Measurements from ENCODE around the gene ZFAND2A. TPM values are rescaled to one million over a fixed set of nuclear protein-coding genes. Genes with fewer than 3 reads are reported as not detected.

The ZFAND2A gene
- total and polyA plus RNA-seq, 2 donors from 2014 or later, result 21.9 to 27.6 TPM

GRCh38 chr7:1142051-1142635 lies 17.9 kb downstream of the ZFAND2A start:
- H3K36me3 ChIP-seq (ENCODE audit: control insufficient read depth in 2 of 3, insufficient read depth in 3 of 3, low read length in 3 of 3), result no peaks in the 10 kb centered on the region
- TF ChIP-seq CTCF (IDR thresholded peaks at IDR 0.05; ENCODE audit: borderline replicate concordance, extremely low read depth, insufficient read depth), result no peak
- H3K27me3 ChIP-seq (ENCODE audit: control insufficient read depth, insufficient read depth, low read length), result no peaks in the 10 kb centered on the region
- no peak overlapping the region for H3K4me3 ChIP-seq (ENCODE audit: low read length in 3 of 3)
- no peak for FAIRE-seq
- no peak overlapping the region for H3K27ac ChIP-seq (ENCODE audit: low read depth in 2 of 2, low read length in 2 of 2)
- DNase-seq, result peak in 1 of 5 donors; percentile 22
- no peaks in the 10 kb centered on the region for H3K9me3 ChIP-seq (ENCODE audit: control insufficient read depth in 2 of 3, insufficient read depth in 1 of 3, low read length in 3 of 3)
- intact Hi-C loops (cut with DNase I), result no loop called here
- peaks cover 0 to 3% (median 0%) of the 10 kb centered on the region in 3 donors for H3K4me1 ChIP-seq (ENCODE audit: control insufficient read depth in 2 of 3, insufficient read depth in 2 of 3, low read depth in 1 of 3, low read length in 3 of 3)
- H3K9ac ChIP-seq (ENCODE audit: low read length in 3 of 3), result no peak overlapping the region

GRCh38 chr7:1141651-1142050 lies 18.3 kb downstream of the ZFAND2A start:
- Histone ChIP-seq H3K27ac (ENCODE audit: low read depth in 2 of 2, low read length in 2 of 2) (no peak overlapping the region), H3K36me3 (ENCODE audit: control insufficient read depth in 2 of 3, insufficient read depth in 3 of 3, low read length in 3 of 3) (no peaks in the 10 kb centered on the region), H3K9me3 (ENCODE audit: control insufficient read depth in 2 of 3, insufficient read depth in 1 of 3, low read length in 3 of 3) (no peaks in the 10 kb centered on the region), H3K4me3 (ENCODE audit: low read length in 3 of 3) (no peak overlapping the region), H3K9ac (ENCODE audit: low read length in 3 of 3) (no peak overlapping the region), H3K27me3 (ENCODE audit: control insufficient read depth, insufficient read depth, low read length) (no peaks in the 10 kb centered on the region), H3K4me1 (ENCODE audit: control insufficient read depth in 2 of 3, insufficient read depth in 2 of 3, low read depth in 1 of 3, low read length in 3 of 3) (peaks cover 0 to 7% (median 0%) of the 10 kb centered on the region in 3 donors)
- TF ChIP-seq CTCF (IDR thresholded peaks at IDR 0.05; ENCODE audit: borderline replicate concordance, extremely low read depth, insufficient read depth), result no peak
- FAIRE-seq, result no peak
- intact Hi-C loops (cut with DNase I), result no loop called here
- DNase-seq, result no peak

- Histone ChIP-seq H3K4me1 (ENCODE audit: control insufficient read depth in 2 of 3, insufficient read depth in 2 of 3, low read depth in 1 of 3, low read length in 3 of 3) (peaks cover 0 to 7% (median 0%) of the 10 kb centered on the region in 3 donors), H3K4me3 (ENCODE audit: low read length in 3 of 3) (no peak overlapping the region), H3K9ac (ENCODE audit: low read length in 3 of 3) (no peak overlapping the region), H3K36me3 (ENCODE audit: control insufficient read depth in 2 of 3, insufficient read depth in 3 of 3, low read length in 3 of 3) (no peaks in the 10 kb centered on the region), H3K9me3 (ENCODE audit: control insufficient read depth in 2 of 3, insufficient read depth in 1 of 3, low read length in 3 of 3) (no peaks in the 10 kb centered on the region), H3K27me3 (ENCODE audit: control insufficient read depth, insufficient read depth, low read length) (no peaks in the 10 kb centered on the region), H3K27ac (ENCODE audit: low read depth in 2 of 2, low read length in 2 of 2) (no peak overlapping the region)
- TF ChIP-seq CTCF (IDR thresholded peaks at IDR 0.05; ENCODE audit: borderline replicate concordance, extremely low read depth, insufficient read depth), result no peak
- FAIRE-seq, result no peak
- DNase-seq, result peak in 1 of 5 donors; percentile 35
- intact Hi-C loops (cut with DNase I), result no loop called here
Measured at GRCh38 chr7:1140476-1141104, 19.4 kb downstream of the ZFAND2A start.
